MM.1S (cell line): ENCODE data around the gene CPNE7.

Source experiments
- CTCF ChIP-seq: fragments of 300-600 bp; sonication (generic); IDR thresholded peaks from 2 replicates; pipeline ENCODE4 v1.5.1; 2016; ENCODE audit warnings: antibody characterized with exemption, low read length, mixed read lengths
- EZH2 ChIP-seq: fragments of 300-600 bp; sonication (generic); optimal IDR thresholded peaks from 2 replicates; pipeline ENCODE3; 2017; ENCODE audit warnings: low read depth, mild to moderate bottlenecking, antibody characterized with exemption, low read length, mixed read lengths

DNA sequence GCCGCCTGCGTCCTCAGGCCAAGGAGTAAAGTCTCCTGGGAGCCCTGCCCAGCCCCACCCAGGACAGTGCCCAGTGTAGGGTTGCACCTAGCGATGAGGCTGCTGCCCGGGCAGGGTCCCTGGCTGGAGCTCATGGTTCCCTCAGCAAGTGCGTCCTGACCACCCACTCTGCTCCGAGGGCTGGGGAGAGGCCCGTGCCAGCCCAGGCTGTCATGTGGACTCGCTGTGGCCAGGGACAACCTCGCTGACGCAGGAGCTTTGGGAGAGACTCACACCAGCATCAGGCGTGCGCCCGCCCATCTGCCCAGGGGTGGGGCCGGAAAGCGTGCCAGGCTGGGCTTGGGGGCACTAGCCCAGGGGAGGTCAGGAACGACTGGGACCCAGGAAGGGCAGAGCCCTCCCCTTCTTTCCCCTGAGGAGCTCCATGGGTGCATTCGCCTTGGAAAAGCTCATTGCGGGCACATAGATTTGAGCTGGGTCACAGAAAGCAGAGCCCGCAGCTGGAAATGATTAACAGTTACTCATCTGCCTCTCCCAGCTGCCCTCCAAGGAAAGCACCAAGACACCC is 57.6 kb downstream of the CPNE7 start:
- no peak for TF ChIP-seq CTCF
- no peak for TF ChIP-seq EZH2
